C4-2B (cell line): ENCODE results near the gene THBD.

Experiments used
- CTCF ChIP-seq: fragments of 450-650 bp; conservative IDR thresholded peaks from 2 replicates; pipeline ENCODE4 v1.5.1; 2017; ENCODE audit warnings: mild to moderate bottlenecking
- ZFX ChIP-seq: fragments of 450-650 bp; IDR thresholded peaks from 2 replicates; pipeline ENCODE4 v1.6.1; 2017

GRCh38 chr20:23061262-23061661 lies 11.8 kb upstream of the THBD start:
- TF ChIP-seq CTCF, result no peak
- no peak for TF ChIP-seq ZFX
